HEK293 (cell line): Measurements from ENCODE around the gene XYLB.

Experiments
- CTCF ChIP-seq: fragments of 450-650 bp; formaldehyde crosslinking; IDR thresholded peaks from 2 replicates; pipeline ENCODE4 v1.5.1; 2016; ENCODE audit warnings: missing biosample characterization, missing genetic modification characterization
- HOXA7 ChIP-seq: sonication (generic); formaldehyde crosslinking; IDR thresholded peaks from 2 replicates; pipeline ENCODE4 v1.8.1; 2022; ENCODE audit warnings: missing genetic modification reagents, borderline replicate concordance
- ZNF626 ChIP-seq: fragments of 450-650 bp; sonication (Bioruptor Pico); formaldehyde crosslinking; IDR thresholded peaks from 2 replicates; pipeline ENCODE4 v1.5.1; 2018; ENCODE audit warnings: missing biosample characterization, missing genetic modification characterization, inconsistent platforms
- ZSCAN5A ChIP-seq: fragments of 450-650 bp; formaldehyde crosslinking; IDR thresholded peaks from 2 replicates; pipeline ENCODE4 v1.5.1; 2016; ENCODE audit warnings: missing biosample characterization, missing genetic modification characterization

GRCh38 chr3:38308456-38308855 lies 38.1 kb upstream of the XYLB start:
- TF ChIP-seq ZNF626 (no peak), CTCF (tag by site-specific recombination) (no peak), ZSCAN5A (tag by site-specific recombination) (no peak), HOXA7 (CRISPR knock-in tag) (no peak)
